GM19239 (cell line): ENCODE data around the gene ATP8B1.
"Not testable (repeated sequence)": the region's sequence is repeated elsewhere in the genome, so short reads cannot be mapped to it uniquely, and the experiment has no call there.

ENCODE experiments used
- DNase-seq: peaks from one replicate; pipeline ENCODE4 v3.0.0; 2011; ENCODE audit warnings: low spot score; ENCODE audit not compliant: insufficient read length
- FAIRE-seq: peaks from 2 replicates; lab custom pipeline; 2011; peaks lifted over from hg19 to GRCh38; lab: Jason Lieb, UNC

The ATP8B1 gene

DNA sequence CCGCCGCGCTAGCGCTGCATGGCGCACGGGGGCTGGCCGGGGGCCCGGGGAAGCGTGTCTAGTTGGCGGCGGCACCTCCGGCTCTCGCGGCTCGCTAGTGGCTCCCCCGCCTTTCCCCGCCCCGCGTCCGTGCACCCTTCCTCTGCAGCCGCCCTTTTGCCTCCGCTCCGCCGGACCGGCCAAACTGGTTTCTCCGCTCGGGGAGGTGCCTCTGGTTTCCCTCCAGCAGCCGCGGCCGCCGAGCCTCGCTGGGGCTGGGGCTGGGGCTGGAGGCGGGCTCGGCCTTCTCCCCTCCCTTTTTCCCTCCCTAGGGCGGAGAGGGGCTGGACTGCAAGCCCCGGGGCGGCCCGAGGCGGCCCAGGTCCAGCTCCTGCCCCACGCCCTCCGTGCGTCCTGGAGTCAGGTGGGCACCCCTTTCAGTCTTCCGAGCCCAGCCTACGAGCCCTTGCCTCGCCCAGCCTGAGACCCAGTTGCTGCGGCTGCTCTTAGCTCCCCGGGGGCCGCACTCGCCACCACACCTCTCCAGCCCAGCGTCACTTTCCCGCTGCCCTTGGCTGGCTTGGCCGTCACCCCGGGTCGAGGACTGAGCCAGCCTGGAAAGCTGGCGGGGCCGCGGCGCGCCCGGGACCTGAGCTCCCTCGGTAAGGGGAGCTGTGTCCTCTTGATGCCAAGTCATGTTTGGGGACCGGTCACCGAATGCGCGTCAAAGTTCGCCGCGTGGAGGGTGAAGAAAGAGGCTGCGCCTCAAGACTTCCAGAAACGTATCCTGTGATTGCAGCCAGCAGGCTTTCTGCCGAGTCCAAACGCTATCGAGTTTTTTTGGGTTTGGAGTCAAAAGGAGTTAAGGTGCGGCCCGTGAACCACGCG, at the start of gene ATP8B1:
ATP8B1 (minus strand) TSS at position 213 of the 867 bp plus-strand sequence. CDS start 71,508 bp downstream, outside the sequence.
- peak; percentile 54 for DNase-seq
- FAIRE-seq: no peak

DNA sequence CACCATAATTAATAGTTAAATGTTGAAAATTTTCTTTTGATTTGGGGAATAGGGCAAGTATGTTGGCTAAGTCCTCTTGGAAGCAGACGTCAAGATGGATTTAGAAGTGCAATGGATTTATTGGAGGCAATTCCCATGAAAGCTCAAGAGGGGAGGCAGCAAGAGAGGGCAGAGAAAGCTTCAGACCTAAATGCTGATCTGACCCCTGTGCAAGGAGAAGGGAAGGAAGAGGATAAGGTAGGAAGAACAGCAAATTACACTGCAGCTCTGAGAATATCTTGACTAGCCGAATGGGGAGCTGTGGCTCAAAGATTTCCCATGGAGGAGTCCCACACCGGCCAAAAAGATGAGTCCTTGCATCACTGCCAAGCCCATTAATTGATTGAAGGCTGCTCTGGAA, 46.9 kb upstream of the ATP8B1 start:
- DNase-seq: no peak
- FAIRE-seq: no peak

DNA sequence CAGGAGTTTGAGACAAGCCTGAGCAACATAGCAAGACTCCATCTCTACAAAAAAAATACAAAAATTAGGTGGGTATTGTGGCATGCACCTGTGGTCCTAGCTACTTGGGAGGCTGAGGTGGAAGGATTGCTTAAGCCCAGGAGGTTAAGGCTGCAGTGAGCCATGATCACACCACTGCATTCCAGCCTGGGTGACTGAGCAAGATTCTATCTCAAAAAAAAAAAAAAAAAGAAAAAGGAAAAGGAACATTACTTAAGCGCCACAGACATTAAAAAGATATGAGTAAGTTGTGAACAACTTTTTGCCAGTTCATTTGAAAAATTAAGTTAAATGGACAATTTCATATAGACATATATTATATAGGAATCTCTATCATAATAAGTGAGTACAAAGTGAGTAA, 45.3 kb upstream of the ATP8B1 start:
- not testable (repeated sequence) for FAIRE-seq, DNase-seq

DNA sequence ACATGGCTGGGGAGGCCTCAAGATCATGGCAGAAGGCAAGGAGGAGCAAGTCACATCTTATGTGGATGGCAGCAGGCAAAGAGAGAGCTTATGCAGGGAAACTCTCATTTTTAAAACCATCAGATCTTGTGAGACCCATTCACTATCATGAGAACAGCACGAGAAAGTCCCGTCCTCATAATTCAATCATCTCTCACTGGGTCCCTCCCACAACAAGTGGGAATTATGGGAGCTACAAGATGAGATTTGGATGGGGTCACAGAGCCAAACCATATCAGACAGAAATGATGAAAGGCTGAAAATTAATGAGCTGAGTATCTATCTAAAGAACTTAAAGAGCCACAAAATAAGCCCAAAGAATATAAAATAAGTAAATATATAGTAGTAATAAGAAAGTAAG, 44.3 kb upstream of the ATP8B1 start:
- not testable (repeated sequence) for DNase-seq, FAIRE-seq

DNA sequence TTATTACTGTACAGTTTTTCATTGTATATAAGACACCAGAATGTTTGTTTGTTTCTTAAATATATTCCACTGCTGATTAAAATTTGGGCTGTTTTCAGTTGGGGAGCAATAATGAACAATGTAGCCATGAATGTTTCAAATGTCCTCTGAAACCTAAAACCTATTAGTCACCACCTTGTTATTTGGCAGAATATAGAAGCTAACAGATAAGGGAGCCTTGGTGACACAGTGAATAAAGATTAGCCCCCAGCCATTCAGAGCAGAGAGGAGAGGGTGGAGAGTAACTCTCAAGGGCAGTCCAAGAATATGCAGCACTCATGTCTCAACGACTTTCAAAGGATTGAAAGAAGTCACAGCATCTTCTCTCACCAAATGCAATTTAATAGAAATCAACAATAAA, 43.1 kb upstream of the ATP8B1 start:
- FAIRE-seq: no peak

DNA sequence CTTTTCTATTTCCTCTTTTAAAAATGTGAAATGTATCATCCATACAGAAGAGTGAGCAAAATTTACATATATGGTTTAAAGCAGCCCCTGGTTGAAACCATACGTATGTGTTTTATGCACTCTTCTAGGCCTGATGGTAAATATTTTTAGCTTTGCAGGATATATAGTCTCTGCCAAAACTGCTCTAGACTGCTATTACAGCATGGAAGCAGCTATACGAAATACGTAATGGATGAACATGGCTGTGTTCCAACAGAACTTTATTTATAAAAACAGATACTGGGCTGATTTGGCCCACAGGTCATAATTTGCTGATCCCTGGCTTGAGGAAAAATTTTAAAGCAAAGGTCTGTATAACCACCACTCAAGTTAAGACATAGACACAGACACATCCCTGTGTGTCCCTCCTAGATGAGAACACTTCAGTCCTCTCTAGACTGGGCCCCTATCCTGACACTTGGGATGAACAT, 42.5 kb upstream of the ATP8B1 start:
- FAIRE-seq: no peak

More for the DNA sequence above, 43.1 kb upstream of the ATP8B1 start:
- no peak for DNase-seq

DNA sequence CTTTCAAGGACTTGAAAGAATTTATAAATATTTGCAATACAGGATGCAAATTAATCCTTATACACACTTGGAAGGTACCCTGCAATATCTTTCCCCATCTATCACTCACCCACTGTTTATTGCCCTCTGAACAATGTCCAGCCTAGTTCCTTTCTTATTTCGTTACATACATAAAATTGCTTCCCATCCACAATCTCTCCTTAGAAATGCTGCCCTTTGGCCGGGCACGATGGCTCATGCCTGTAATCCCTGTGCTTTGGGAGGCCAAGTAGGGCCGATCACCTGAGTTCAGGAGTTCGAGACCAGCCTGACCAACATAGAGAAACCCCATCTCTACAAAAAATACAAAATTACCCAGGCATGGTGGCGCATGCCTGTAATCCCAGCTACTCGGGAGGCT, 41.2 kb upstream of the ATP8B1 start:
- FAIRE-seq: no peak
- no peak for DNase-seq

More for the DNA sequence above, 42.5 kb upstream of the ATP8B1 start:
- no peak for DNase-seq

DNA sequence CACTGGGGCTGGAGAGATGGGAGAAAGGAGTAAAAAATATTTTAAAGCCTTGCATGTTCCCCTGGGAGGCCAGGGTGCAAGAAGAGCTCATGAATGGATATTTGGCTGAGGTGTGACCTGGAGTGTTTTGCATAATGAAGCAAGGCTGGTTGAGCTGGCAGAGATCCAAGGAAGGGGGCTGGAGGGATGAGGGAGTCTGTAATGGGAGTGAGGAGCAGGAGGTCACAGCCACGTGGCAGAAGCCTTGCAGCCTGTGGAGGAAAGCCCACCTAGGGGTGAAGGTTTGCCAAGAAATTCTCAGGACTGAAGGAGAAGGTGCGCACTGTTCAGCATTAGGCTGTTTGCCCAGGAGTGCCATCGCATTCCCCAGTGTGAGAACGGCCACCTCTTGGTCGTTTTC, 40.3 kb upstream of the ATP8B1 start:
- DNase-seq (no peak), FAIRE-seq (no peak)

DNA sequence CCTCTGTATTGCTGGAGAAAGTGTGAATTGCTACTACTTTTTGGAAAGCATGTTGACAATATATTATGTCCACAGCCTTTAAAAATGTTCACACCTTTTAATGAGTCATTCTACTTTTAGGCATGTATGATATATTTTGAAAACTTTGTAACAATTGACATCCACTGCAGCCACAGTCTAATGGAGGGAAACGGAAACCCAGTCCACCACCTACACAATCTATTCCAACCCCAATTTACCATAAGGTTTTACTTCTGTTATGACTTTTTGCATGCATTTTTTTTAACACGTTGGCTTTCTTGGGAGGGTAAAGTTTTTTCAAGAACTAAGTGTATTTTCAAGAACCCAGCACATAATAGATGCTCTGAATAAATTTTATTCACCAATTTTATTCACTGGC, 38.5 kb upstream of the ATP8B1 start:
- DNase-seq: peak; percentile 28
- peak; percentile 98 for FAIRE-seq

DNA sequence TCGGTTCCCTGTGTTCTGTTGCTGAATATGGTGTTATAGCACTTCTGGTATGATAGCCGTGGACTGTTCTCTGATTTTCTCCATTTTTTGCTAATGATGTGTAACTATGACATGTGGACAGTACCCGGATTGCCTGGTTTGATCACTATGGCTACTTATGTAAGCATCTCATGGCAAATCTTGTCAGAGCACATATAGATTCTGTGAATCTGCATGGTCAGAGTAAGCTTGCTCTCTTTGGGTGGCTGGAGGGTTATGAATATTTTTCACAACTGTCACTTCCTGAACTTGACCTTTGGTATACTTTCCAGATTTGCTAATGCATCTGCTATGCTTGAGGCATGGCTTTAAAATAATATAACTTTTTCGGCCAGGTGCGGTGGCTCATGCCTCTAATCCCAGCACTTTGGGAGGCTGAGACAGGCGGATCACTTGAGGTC, 36.8 kb upstream of the ATP8B1 start:
- FAIRE-seq (peak; percentile 66), DNase-seq (no peak)

DNA sequence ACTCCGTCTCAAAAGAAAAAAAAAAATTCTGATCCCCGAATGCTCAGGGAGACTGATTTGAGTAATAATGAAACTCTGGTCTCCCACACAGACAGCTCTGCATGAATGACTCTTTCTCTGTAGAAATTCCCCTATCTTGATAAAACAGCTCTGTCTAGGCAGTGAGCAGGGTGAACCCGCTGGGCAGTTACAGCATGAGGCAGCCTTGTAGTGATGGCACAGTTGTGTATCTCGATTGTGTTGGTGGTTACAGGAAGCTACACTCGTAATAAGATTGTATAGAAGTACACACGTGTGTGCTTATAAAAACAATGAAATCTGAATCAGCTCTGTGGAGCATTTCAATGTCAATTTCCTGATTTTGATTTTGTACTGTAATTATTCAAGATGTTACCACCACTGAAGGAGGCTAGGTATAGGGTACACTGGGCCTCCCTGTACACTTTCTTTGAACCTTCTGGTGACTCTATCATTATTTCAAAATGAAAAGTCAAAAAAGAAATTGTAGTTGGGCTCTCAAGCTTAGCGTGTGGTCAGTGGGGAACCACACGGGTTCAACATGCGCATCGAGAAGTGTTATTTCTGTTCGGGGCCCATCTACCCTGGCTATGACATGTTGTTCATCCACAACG, 34.9 kb upstream of the ATP8B1 start:
- no peak for DNase-seq
- peak; percentile 95 for FAIRE-seq

DNA sequence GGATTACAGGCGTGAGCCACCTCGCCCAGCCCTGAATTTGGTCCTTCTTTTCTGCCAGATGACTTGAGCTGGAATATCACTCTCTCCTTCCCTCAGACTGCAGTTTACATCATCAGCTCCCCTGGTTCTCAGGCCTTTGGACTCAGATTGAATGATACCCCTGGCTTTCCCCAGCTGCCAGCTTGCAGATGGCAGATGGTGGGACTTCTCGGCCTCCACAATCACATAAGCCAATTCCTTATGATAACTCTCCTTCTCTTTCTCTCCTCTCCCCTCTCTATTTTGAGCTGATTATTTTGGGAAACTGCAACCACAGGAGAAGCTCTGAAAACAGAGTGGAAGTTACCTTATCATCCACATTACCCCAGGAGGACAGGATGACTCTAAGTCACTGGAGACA, 33.4 kb upstream of the ATP8B1 start:
- no peak for DNase-seq
- no peak for FAIRE-seq

DNA sequence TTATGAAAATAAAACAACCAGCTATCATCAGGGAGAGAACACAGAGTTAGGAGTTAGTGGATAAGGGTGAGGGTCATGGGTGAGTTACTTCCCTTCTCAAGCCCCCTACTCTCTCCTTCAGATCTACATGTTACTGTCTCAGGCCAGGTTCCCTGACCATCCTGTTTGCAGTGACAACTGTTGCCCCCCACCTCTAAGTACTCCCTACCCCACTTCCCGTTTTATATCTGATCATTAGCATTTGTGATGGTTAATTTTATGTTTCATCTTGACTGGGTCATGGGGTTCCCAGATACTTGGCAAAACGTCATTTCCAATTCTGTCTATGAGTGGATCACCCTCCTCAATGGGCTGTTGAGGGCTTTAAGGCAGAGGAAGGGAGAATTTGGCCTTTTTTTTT, 32.8 kb upstream of the ATP8B1 start:
- FAIRE-seq (no peak), DNase-seq (no peak)

DNA sequence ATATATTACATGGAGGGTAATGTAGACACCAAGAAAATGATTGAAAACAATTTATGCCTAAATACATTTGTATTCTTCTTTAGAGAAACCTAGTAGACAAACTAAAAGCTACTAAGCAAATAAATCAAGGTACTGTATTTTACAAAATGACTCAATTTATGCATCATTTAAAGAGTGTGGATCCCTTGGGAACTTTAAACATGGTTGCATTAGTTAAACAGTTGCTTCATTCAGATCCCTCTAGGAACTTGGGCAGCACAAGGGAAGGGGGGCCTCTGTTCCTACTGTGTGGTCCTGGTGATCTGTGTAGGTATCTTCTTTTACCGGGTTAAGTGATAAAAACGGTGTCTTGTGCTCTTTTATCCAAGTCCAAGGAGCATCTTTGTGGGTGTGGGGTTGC, 31.5 kb upstream of the ATP8B1 start:
- no peak for FAIRE-seq
- no peak for DNase-seq

DNA sequence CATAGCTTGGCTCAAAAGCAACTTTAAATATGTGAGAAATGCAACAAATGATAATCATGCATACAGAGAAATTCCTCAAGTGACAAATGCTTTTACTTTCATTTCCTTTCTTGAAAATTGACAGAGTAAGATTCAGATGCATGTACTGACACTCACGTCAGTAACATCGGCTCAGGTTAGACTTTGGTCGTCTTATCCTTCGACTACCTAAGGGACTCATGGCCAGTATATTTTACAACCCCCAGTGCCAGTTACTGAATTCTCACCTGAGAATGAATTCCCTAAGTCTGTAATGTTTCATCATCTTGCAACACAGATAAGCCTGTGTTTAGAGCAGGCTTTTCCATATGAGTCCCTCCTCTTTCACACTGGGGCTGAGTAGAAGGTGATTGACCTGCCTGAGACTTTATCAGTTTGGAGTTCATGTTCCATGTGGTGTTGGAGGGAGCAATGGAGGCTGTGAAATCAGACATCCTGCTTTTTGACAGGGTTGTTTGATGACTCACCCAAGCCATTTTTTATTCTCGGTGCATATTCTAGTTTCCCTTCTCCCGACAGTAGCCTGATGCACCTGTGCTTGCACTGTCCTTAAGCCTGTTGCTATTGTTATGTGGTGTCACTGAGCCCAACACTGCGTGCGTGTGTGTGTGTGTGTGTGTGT, 30.5 kb upstream of the ATP8B1 start:
- DNase-seq: peak; percentile 18
- peak; percentile 99 for FAIRE-seq

DNA sequence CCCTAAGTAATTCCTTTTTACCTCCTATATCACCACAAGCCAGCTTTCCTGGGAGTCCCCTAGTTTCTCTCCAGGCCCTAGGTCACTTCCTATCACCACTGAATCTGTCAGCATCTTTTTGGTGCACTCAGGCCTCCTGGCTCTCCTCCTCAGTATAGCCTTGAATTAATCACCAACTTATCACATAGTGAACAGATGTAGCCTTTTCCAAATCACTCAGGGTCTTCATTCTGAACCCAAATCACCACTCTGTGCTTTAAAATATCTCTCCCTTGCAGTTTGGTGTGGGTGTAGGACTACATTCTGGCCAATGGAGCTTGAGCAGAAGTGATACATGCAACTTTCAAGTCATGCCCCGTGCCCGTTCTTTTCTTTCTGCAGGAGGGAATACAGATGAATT, 29.6 kb upstream of the ATP8B1 start:
- DNase-seq: no peak
- FAIRE-seq: no peak

DNA sequence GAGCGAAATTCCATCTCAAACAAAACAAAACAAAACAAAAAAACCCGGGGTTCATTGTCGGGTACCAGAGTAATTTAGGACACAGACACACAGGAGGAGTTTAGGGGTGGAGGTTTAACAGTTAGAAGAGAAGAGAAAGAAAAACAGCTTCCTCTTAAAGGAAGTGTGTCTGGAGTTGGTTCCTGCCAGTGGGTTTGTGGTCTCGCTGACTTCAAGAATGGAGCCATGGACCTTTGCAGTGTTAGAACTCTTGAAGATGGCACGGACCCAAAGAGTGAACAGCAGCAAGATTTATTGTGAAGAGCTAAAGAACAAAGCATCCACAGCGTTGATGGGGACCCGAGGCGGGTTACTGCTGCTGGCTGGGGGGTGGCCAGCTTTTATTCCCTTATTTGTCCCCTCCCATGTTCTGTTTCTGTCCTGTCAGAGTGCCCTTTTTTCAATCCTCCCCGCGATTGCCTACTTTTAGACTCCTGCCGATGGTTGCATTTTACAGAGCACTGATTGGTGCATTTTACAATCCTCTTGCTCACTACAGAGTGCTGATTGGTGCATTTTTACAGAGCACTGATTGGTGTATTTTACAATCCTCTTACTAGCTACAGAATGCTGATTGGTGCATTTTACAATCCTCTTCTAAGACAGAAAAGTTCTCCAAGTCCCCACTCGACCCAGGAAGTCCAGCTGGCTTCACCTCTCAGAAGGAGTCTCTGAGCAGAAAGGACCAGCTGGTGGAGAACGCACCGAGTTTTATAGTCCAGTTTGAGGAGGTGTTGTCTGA, 28.7 kb upstream of the ATP8B1 start:
- FAIRE-seq (peak; percentile 33), DNase-seq (no peak)

DNA sequence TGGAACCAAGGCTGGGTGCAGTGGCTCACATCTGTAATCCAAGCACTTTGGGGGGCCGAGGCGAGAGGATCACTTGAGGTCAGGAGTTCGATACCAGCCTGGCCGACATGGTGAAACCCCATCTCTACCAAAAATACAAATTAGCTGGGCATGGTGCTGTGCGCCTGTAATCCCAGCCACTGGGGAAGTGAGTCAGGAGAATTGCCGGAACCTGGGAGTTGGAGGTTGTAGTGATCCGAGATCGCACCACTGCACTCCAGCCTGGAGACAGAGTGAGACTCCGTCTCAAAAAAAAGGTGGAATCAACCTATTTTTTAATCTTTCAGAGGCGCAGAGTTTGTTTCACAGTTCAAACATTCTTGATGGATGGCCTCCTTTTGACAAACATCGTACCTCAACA, 24.5 kb upstream of the ATP8B1 start:
- FAIRE-seq (no peak), DNase-seq (no peak)

DNA sequence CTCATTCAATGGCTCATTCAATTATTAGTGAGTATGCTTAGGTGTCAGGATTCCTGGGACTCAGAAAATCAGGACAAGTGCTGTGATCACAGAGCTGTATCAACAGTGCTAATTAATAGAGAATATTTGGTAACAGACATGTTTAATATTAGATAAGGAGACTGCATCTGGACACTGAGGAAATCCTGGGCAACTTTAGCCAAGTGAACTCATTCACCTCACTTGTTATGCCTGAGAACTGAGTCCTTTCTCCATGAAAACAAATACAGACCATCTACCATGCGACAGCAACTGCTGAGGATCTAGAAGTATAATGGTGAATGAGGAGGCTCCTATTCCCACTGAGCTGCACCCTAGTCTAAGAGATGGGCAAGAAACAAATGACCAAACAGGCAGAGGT, 23.1 kb upstream of the ATP8B1 start:
- FAIRE-seq (no peak), DNase-seq (no peak)

DNA sequence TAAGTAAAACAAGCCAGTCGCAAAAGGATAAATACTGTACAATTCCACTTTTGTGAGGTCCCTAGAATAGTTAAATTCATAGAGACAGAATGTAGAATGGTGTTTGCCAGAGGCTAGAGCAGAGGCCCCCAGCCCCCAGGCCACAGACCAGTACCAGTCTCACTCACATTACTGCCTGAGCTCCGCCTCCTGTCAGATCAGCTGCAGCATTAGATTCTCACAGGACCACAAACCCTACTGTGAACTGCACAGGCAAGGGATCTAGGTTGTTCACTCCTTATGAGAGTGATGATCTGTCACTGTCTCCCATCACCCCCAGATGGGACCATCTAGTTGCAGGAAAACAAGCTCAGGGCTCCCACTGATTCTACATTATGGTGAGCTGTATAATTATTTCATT, 17.5 kb upstream of the ATP8B1 start:
- not testable (repeated sequence) for FAIRE-seq

More for the DNA sequence above, 17.5 kb upstream of the ATP8B1 start:
- DNase-seq: not testable (repeated sequence)
